ENCODE data around the gene ADAM17.

DNA sequence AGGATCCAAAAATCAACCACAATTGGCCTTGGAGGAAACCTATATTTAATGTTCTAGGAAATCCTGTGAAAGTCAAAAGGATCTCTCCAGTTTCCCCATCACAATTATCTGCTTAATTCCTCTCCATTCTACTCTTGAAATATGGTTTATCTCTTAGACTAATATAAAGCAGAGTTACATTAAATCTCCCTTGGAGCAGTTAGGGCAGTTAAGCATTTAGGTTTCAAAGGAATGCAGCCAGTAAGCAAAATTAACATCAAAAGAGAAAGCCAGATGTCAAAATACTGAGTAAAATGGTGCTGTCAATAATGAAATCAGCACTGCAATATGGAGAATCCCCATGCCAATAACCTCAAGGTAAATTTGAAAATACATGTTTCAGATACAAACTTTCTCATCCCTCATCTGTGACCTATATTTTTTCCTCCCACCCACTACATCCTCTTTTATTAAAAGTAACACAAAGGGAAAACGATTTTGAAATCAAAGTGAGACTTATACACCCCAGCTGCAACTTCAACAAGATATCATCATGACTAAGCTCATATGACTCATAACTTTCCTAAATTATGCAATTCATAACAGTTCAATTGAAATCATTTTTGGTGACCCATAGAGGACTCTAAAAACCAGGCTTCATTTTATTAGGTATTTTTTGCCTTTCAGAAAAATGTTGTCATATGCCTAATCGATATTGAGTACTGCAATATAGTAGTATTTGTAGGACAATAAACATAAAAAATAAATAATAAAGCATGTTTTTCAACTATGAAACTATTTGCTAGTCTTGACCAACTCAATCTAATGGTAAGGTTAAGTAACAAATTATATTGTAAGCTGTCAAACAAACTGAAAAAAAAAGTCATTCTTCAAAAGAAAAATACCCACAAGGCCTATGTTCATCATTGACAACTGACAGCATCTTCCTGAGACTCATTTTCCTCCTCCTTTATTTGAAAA lies 3.1 kb downstream of the ADAM17 start:
- TF ChIP-seq POLR2AphosphoS5 (IDR thresholded peaks at IDR 0.05) (peak in 2 of 3 donors; percentile 26 to 62), POLR2A (IDR thresholded peaks at IDR 0.05) (no peak), EP300 (IDR thresholded peaks at IDR 0.05) (no peak)
- TF ChIP-seq, protein P1, sequence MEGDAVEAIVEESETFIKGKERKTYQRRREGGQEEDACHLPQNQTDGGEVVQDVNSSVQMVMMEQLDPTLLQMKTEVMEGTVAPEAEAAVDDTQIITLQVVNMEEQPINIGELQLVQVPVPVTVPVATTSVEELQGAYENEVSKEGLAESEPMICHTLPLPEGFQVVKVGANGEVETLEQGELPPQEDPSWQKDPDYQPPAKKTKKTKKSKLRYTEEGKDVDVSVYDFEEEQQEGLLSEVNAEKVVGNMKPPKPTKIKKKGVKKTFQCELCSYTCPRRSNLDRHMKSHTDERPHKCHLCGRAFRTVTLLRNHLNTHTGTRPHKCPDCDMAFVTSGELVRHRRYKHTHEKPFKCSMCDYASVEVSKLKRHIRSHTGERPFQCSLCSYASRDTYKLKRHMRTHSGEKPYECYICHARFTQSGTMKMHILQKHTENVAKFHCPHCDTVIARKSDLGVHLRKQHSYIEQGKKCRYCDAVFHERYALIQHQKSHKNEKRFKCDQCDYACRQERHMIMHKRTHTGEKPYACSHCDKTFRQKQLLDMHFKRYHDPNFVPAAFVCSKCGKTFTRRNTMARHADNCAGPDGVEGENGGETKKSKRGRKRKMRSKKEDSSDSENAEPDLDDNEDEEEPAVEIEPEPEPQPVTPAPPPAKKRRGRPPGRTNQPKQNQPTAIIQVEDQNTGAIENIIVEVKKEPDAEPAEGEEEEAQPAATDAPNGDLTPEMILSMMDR (IDR thresholded peaks at IDR 0.05), result no peak
